HepG2 (cell line): ENCODE measurements around the gene B3GNT9. TPM values are rescaled to one million over a fixed set of nuclear protein-coding genes. Genes with fewer than 3 reads are reported as not detected.

Experiments used
- ARHGAP35 ChIP-seq: sonication (generic); formaldehyde crosslinking; IDR thresholded peaks from 2 replicates; pipeline ENCODE4 v1.9.0; 2022; ENCODE audit warnings: mild to moderate bottlenecking, inconsistent platforms, moderate library complexity, missing genetic modification reagents, borderline replicate concordance
- KLF6 ChIP-seq: IDR thresholded peaks from 2 replicates; pipeline ENCODE4 v1.8.0; 2016; ENCODE audit warnings: missing biosample characterization, missing genetic modification reagents
- REPIN1 ChIP-seq: sonication (generic); formaldehyde crosslinking; IDR thresholded peaks from 2 replicates; pipeline ENCODE4 v1.8.0; 2022; ENCODE audit warnings: missing genetic modification reagents, low read depth, mild to moderate bottlenecking, borderline replicate concordance
- RXRB ChIP-seq: IDR thresholded peaks from 2 replicates; pipeline ENCODE4 v1.6.1; 2016; ENCODE audit warnings: borderline replicate concordance, missing genetic modification reagents, missing compliant biosample characterization
- SP5 ChIP-seq: IDR thresholded peaks from 2 replicates; pipeline ENCODE4 v1.6.1; 2016; ENCODE audit warnings: low read depth, borderline replicate concordance
- THAP8 ChIP-seq: sonication (generic); formaldehyde crosslinking; IDR thresholded peaks from 2 replicates; pipeline ENCODE4 v1.5.1; 2020; ENCODE audit warnings: missing genetic modification reagents, mild to moderate bottlenecking, borderline replicate concordance
- THAP9 ChIP-seq: sonication (generic); formaldehyde crosslinking; IDR thresholded peaks from 2 replicates; pipeline ENCODE4; 2020; ENCODE audit warnings: missing genetic modification reagents, mild to moderate bottlenecking, borderline replicate concordance
- TIGD3 ChIP-seq: sonication (generic); formaldehyde crosslinking; IDR thresholded peaks from 2 replicates; pipeline ENCODE4 v1.5.1; 2020; ENCODE audit warnings: mild to moderate bottlenecking, missing genetic modification reagents, borderline replicate concordance
- ZBTB1 ChIP-seq: sonication (generic); formaldehyde crosslinking; IDR thresholded peaks from 2 replicates; pipeline ENCODE4 v1.4.0; 2020; ENCODE audit warnings: missing genetic modification reagents, borderline replicate concordance
- ZKSCAN5 ChIP-seq: sonication (generic); formaldehyde crosslinking; IDR thresholded peaks from 2 replicates; pipeline ENCODE4 v1.5.1; 2020; ENCODE audit warnings: mild to moderate bottlenecking, missing genetic modification reagents
- ZNF124 ChIP-seq: sonication (generic); formaldehyde crosslinking; IDR thresholded peaks from 2 replicates; pipeline ENCODE4 v1.4.0; 2020; ENCODE audit warnings: missing genetic modification reagents
- ZNF724P ChIP-seq: sonication (generic); formaldehyde crosslinking; IDR thresholded peaks from 2 replicates; pipeline ENCODE4 v1.8.0; 2022; ENCODE audit warnings: missing genetic modification reagents, borderline replicate concordance
- ZNF766 ChIP-seq: sonication (generic); formaldehyde crosslinking; IDR thresholded peaks from 2 replicates; pipeline ENCODE4 v1.5.0; 2020; ENCODE audit warnings: missing genetic modification reagents, borderline replicate concordance
- ZNF891 ChIP-seq: sonication (generic); formaldehyde crosslinking; IDR thresholded peaks from 2 replicates; pipeline ENCODE4 v1.5.0; 2020; ENCODE audit warnings: mild to moderate bottlenecking, missing genetic modification reagents
- polyA plus RNA-seq, 8 experiments: library from polyadenylated mRNA; depleted of rRNA in 3 of 8; stranded (reverse) in 7 of 8; unstranded in 1 of 8; fragments of >200 nt; fragmentation: Illumina TruSeq in 4 of 8; extraction: Trizol in 4 of 8; gene quantifications; 2 replicates each; pipeline versions ENCODE4 v1.2.1 to v1.2.3, GENCODE V29; 2011 to 2016; ENCODE audit warnings: low read depth in 4 of 8, missing spikeins in 1 of 8, mixed read lengths in 1 of 8; ENCODE audit not compliant: insufficient read depth in 1 of 8
- total RNA-seq, 5 experiments: library from RNA; depleted of rRNA; stranded (reverse); fragments of >200 nt; fragmentation: Illumina TruSeq; extraction: Trizol; gene quantifications; 2 replicates each; pipeline ENCODE4 v1.2.3, GENCODE V29; 2016; ENCODE audit warnings: low read depth in 1 of 5
- TF ChIP-seq, protein P1 (sequence below): sonication (generic); formaldehyde crosslinking; IDR thresholded peaks from 2 replicates; pipeline ENCODE4 v1.8.0; 2022; ENCODE audit warnings: missing genetic modification reagents, mild to moderate bottlenecking, inconsistent platforms, borderline replicate concordance
- TF ChIP-seq, protein P2 (sequence below): sonication (generic); formaldehyde crosslinking; IDR thresholded peaks from 2 replicates; pipeline ENCODE4 v1.5.0; 2020; ENCODE audit warnings: mild to moderate bottlenecking, missing genetic modification reagents, borderline replicate concordance
- TF ChIP-seq, protein P3 (sequence below): sonication (generic); formaldehyde crosslinking; conservative IDR thresholded peaks from 2 replicates; pipeline ENCODE4 v1.4.0; 2020; ENCODE audit warnings: missing genetic modification reagents

Gene B3GNT9
- total and polyA plus RNA-seq, 2 of the 13 experiments (the other 11 are each of a cell fraction or from before 2014, with no cell fraction given) = 1.5 to 3.1 TPM

DNA sequence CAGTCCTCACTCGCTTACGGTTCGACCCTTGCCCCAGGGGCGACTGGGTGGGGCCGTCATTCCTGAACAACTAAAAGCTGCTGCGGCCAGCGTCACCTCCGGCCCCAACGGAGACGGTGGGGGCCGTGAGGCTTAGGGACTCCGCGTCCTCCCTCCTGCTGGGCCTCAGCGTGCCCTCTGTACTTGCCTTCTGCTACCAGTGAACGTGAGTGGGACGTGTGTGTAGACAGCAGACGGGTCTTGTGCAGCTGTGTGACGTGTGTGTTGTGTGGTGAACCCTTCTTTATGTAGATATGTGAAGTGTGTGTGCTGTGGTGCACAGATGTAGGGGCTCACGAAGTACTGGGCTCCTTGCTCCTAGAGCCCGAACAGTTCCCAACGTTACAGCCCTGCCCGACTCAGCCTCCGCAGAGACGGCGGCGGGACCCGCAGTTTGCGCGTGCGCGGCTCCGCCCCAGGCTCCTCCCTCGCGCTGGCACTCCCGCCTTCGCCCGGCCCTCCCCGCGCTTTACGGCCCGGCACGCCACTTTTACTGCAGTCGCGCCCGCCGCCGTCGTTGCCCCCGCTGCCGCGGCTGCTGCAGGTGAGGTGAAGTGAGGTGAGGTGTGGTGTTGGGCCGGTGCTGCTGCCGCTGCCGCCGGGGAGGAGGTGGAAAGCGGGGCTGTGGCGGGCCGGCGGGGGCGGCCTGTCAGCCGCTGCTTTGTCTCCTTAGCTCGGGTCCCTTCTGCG is 41.2 kb downstream of the B3GNT9 start, which contains the start of gene PHAF1 (continued):
- TF ChIP-seq REPIN1 (CRISPR knock-in tag) (peak; percentile 84; the same call in 1 of the 2 replicates), ZNF766 (CRISPR knock-in tag) (peak; percentile 55; the same call in 1 of the 2 replicates), RXRB (CRISPR knock-in tag) (peak; percentile 95), ZBTB1 (CRISPR knock-in tag) (no peak), ZNF724P (CRISPR knock-in tag) (peak; percentile 54; the same call in 1 of the 2 replicates), SP5 (peak; percentile 32; the same call in 1 of the 2 replicates), ZNF124 (CRISPR knock-in tag) (peak; percentile 28), ARHGAP35 (CRISPR knock-in tag) (peak; percentile 88), THAP9 (CRISPR knock-in tag) (peak; percentile 59; the same call in 1 of the 2 replicates), THAP8 (peak; percentile 38; the same call in 1 of the 2 replicates), ZNF891 (CRISPR knock-in tag) (0 out of 2 replicates have a peak, but pooled peaks have one; percentile 19), TIGD3 (CRISPR knock-in tag) (no peak), KLF6 (peak; percentile 95), ZKSCAN5 (CRISPR knock-in tag) (peak; percentile 39)
- TF ChIP-seq, protein P1, sequence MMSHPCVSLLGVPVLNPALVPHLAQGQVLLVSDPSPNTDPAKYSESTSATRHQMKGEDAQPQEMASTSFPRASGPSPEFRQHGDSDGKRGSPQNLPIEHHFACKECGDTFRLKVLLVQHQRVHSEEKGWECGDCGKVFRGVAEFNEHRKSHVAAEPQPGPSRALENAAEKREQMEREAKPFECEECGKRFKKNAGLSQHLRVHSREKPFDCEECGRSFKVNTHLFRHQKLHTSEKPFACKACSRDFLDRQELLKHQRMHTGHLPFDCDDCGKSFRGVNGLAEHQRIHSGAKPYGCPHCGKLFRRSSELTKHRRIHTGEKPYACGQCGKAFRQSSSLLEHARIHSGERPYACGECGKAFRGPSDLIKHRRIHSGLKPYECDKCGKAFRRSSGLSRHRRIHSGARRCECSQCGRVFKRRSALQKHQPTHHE (CRISPR knock-in tag) = 0 out of 2 replicates have a peak, but pooled peaks have one; percentile 83
- TF ChIP-seq, protein P2, sequence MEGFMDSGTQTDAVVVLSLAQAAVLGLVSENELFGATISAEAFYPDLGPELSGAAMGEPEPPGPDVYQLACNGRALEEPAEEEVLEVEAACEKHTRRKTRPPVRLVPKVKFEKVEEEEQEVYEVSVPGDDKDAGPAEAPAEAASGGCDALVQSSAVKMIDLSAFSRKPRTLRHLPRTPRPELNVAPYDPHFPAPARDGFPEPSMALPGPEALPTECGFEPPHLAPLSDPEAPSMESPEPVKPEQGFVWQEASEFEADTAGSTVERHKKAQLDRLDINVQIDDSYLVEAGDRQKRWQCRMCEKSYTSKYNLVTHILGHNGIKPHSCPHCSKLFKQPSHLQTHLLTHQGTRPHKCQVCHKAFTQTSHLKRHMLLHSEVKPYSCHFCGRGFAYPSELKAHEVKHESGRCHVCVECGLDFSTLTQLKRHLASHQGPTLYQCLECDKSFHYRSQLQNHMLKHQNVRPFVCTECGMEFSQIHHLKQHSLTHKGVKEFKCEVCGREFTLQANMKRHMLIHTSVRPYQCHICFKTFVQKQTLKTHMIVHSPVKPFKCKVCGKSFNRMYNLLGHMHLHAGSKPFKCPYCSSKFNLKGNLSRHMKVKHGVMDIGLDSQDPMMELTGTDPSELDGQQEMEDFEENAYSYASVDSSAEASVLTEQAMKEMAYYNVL (CRISPR knock-in tag) = no peak; the same call in 1 of the 2 replicates
- TF ChIP-seq, protein P3, sequence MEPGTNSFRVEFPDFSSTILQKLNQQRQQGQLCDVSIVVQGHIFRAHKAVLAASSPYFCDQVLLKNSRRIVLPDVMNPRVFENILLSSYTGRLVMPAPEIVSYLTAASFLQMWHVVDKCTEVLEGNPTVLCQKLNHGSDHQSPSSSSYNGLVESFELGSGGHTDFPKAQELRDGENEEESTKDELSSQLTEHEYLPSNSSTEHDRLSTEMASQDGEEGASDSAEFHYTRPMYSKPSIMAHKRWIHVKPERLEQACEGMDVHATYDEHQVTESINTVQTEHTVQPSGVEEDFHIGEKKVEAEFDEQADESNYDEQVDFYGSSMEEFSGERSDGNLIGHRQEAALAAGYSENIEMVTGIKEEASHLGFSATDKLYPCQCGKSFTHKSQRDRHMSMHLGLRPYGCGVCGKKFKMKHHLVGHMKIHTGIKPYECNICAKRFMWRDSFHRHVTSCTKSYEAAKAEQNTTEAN (CRISPR knock-in tag) = peak; percentile 82
